HG02981 (cell line): ENCODE data around the gene PDZK1IP1.
"Not testable (repeated sequence)": the region's sequence is repeated elsewhere in the genome, so short reads cannot be mapped to it uniquely, and the experiment has no call there.

Experiments used
- ATAC-seq: cut with Tn5 transposase; IDR thresholded peaks from one replicate; pipeline ENCODE4 v1.9.1; 2021; ENCODE audit warnings: mild to moderate bottlenecking, moderate library complexity; ENCODE audit not compliant: unreplicated experiment

The PDZK1IP1 gene

DNA sequence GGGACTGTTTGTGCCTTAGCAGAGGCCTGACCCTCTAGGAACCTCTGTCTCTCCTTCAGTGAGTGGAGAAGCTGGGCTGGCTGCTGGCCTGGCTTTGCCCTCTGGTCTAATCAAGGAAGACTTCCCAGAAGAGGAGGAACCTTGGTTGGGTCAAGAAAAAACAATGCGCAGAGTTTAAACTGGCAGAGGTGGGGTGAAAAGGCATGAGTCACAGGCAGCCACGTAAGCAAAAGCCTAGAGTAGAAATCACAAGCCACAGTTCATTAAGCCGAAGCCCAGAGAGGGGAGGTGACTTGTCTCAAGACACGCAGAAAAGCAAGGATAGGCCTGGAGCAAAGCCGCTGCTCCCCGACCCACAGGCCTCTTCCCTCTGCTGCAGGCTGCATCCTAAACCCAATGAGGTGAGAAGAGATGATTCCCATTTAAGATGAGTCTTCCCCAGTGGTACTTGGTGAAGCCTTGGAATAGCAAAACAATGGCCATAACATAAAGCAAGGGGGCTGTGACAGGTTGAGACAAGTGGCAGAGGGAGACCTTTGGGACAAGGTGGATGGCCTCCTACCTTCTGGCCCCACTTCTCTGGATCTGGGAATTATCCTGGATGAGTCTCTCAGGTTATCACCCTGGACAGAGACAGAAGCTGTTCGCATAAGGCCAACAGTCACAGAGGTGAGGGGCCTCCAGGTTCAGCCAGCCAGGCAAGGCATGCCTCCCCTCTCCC, 7.7 kb downstream of the PDZK1IP1 start:
- ATAC-seq: no peak

GRCh38 chr1:47181095-47181954, 8.5 kb downstream of the PDZK1IP1 start:
- ATAC-seq: no peak

DNA sequence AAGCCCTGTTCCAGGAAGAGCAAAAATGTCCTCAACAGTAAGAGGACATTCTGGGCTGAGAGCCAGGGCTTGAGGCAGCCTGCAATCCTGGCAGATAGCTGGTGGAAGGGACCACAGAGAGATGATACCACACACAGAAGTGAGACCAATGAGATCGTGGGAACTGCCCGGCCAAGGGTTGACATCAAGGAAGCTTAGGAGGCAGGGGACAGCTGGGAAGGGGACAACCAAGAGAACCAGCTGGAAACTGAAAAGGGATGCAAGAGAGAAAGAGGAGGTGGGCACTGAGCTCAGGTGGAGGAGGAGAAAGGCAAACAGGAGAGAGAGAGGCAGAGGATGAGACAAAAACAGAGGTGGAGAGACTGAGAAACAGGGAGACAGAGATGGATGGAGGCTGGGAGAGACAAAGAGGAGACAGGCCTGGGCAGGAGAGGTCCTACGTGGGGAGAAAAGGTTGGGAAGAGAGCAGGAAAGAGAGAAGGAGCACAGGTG, 9.2 kb downstream of the PDZK1IP1 start:
- no peak for ATAC-seq

GRCh38 chr1:47179988-47180563, 9.8 kb downstream of the PDZK1IP1 start:
- no peak for ATAC-seq

DNA sequence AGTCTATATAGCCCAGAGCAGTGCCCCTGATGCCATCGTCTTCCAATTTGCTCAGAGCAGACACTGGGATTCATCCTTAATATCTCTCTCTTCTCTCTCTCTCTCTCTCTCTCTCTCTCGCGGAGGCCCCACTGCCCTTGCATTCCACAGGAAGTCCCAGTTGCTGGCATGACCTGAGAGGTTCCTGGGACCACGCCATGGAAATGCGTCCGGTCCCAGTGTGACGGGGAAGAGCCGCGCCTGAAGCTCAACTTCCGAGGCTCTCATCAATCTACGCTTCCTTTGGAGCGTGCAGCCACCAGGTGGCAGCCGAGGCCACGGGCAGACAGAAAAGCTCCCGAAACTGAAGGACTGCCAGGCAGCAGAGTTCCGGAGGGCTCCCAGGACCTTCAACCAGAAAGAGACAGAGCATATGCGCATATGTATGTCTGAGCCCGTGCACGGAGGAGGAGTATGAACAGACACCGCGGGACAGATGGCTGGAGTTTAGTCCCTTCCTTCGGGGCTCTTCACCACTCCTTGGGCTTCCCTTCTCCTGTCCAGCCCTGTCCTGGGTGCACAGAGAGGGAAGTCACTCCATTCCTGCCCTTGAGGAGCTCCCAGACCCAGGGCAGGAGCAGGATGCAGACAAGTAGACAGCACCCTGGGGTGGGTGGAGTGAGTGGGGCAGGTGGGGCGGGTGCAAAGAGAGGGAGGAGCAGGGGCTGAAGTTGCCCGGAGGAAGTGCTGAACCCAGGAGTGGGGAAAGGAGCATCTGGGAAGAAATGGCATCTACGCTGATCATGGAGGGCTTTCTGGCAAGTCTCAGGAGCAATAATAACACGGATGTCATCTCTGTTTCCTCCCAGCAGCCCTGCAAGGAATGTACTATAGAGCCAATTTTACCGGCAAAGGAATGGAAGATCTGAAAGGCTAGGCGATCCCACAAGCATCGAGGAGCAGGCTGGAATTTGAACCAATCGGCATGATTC, 10.5 kb downstream of the PDZK1IP1 start:
- peak; percentile 84 for ATAC-seq

DNA sequence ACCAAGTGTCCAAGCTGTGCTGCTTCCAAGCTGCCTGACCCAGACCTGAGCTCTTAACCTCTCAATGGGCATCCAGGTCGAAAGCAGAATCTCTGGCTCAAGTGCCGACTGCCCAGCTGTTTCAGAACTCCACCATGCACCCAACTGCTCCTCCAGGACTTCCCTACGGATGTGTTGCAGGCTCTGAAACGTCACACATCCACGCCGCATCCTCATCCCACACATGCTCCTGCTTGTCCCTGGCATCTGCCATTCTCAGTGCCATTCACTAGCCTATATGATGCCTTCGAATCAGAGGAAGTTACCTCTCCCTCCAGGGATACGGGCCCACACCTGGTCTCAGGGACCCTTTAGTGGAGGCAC, 11.2 kb downstream of the PDZK1IP1 start:
- no peak for ATAC-seq

GRCh38 chr1:47178020-47178419, 11.8 kb downstream of the PDZK1IP1 start:
- no peak for ATAC-seq

DNA sequence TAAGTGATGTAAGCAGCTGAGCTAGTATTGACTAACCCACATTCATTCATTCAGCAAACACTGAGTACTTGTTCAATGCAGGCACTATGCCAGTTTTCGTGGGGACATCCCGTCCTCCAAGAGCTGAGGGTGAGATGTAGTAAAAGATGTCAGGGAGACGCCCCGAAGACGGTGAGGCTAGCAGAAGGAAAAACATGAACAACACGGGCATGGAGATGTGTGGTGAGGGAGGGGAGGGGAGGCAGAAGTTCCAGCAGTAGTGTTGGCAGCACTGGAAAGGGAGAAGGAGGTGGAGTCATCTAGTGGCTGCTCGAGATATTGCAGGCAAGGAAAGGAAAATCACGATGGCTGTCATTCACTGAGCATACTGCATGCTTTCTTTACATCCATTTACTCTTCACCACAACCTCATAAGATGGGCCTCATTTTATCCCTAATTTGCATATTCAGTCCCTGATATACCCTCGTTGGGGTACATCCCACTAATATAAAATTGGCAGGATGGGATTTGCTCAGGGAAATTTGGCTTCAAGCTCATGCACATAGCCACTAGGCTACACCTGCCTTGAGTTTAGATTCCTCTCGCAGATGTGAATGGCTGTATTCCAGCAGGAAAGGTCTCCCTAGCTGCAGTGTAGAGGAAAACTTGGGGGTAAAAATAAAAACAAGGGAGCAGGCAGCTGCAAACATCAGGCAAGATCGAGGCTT, 14.5 kb downstream of the PDZK1IP1 start:
- ATAC-seq: peak; percentile 44

GRCh38 chr1:47174656-47175020, 15.2 kb downstream of the PDZK1IP1 start:
- ATAC-seq: no peak

- ATAC-seq: no peak
These were observed 17.1 kb downstream of the PDZK1IP1 start for GRCh38 chr1:47172782-47173181.

DNA sequence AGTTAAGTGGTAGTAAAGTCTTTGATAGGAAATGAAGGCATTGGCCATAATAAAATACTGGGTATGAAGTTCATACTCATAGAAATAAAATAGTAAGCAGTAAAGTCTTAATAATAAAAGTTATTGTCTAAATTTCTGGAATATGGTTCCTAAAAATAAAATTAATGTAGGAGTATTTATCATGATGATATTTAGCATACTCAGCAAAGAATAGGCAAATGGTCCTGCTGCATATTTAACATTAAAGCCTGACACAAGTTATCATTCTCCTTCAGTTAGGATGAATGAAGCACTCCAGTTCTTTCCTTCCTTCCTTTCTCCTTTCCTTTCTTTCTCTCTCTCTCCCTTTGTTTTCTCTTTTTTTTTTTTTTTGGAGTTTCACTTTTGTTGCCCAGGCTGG, 25.3 kb downstream of the PDZK1IP1 start:
- ATAC-seq: no peak

DNA sequence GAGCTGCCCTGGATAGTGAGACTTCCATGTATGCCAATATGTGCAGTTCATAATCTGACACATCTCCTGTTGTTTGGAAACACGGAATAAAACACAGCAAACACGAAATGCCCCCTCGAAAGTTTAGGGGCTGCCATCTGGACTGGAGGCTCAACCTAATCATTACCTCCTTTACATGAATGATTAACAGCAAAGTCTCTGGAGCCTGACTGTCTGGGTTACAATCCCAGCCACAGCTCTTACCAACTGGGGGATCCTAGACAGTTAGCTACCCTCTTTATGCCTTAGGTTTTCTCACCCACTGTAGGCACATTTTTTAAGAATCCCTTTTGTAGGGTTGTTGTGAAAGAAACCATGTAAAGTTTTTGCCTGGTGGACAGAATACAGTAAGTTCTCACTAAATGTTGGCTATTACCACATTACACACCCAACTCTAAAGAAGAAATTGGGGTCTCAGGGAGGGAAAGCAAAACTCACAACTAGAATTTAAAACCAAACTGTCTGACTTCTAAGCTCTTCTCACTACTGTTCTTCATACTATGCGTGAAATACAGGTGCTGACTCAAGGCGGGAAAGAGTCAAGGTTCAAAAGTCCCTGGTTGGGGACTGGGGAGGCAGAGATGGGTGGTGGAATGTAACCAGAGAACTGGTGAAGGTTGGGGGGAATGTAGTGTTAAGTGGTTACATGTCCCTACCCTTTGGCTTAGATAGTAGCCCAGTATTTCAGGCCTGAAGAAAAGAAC, 28.4 kb downstream of the PDZK1IP1 start:
- ATAC-seq: peak; percentile 69

GRCh38 chr1:47160716-47161115, 29.1 kb downstream of the PDZK1IP1 start:
- no peak for ATAC-seq

GRCh38 chr1:47157957-47158356, 31.9 kb downstream of the PDZK1IP1 start:
- ATAC-seq: not testable (repeated sequence)

- not testable (repeated sequence) for ATAC-seq
These were observed 33.4 kb downstream of the PDZK1IP1 start for GRCh38 chr1:47156457-47156856.

DNA sequence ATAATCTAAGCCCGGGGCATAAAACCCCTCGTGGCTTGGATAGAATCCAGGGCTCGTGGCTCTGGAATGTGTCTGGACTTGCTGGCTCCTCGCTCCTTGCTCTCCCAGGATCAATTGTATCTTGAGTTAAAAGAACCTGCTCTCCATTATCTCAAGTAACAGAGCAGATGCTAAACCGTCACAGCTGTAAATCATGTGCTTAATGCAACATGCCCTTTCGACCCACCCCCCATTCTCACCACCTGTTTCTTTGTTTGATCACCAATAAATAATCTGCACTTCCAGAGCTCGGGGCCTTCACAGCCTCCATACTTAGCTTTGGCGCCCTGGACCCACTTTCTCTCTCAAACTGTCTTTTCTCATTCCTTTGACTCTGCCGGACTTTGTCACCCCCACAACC, 40.7 kb downstream of the PDZK1IP1 start:
- not testable (repeated sequence) for ATAC-seq

DNA sequence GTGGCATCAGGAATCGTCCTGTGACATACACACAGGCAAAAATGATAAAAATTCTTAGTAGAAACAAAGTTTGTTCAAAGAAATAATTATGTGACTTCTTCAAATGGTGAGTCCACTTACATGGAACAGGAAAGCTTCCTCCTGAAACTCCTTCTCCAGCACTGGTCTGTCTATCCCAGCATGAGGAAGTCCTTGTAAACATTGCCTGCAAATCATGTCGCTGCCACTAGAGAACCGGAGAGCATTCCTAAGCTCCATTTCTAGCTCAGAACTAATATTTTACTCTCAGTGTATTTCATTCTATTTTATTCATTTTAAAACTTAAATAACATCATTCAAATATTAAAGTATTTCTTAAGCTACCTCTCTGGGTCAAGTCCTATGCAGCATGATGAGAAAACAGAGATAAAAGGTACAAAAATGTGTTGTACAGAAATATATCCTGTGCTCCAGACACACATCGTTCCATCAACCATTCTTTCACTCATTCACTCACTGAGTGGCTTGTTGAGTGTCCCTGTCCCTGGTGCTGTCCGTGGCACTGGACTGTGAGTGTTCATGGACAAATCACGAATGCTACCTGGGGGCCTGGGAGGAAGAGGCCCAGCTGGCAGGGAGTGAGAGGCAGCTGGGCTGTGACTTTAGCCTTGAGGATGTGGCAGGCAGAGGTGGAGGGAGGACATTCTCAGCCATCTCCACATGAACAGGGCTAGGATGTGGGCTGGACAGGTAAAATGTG, 42.6 kb downstream of the PDZK1IP1 start:
- ATAC-seq: no peak

DNA sequence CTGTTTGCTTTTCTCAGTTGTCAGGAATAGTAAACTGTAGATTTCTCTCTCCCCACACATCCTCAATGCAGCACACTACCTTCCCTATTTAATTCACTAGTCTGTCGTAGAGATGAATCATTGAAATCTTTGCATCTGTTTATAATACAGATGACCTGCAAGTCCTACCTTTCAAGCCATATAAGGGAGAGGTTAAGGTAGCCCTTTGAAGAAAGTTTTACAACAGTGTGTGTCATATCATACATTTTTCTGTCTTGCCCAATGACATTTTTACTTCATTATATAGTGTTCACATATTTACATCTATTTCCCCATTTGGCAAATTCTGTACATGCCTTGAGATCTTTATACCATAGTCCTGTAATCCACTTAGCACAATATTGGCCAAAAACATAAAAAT, 43.3 kb downstream of the PDZK1IP1 start:
- ATAC-seq: not testable (repeated sequence)

- not testable (repeated sequence) for ATAC-seq
These were observed 46.2 kb downstream of the PDZK1IP1 start for GRCh38 chr1:47143654-47144053.
